NCI-H2029 (cell line): ENCODE measurements around the gene SULT1C4.
"Not testable (repeated sequence)": the region's sequence is repeated elsewhere in the genome, so short reads cannot be mapped to it uniquely, and the experiment has no call there.

Source experiments
- DNase-seq: peaks from one replicate; lab custom pipeline; 2025; lab: John Stamatoyannopoulos, UW

The SULT1C4 gene

DNA sequence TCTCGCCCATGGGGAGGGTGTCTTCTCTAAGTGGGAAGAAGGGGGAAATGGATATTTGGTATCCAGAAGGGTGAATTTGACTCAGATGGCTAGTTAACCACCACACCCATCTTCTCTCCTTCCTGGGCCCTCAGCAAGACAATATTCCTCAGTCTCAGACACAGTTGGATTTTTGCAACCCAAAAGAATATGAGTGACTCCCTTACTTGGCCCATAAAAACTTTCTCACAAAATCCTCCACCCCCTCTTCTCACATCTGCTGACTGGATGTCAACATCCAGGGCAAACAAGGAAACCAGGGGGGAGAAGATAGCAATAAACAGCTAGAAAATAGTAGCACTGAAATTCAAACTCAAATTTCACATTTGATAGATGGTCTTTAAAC is 35.9 kb downstream of the SULT1C4 start:
- no peak for DNase-seq

DNA sequence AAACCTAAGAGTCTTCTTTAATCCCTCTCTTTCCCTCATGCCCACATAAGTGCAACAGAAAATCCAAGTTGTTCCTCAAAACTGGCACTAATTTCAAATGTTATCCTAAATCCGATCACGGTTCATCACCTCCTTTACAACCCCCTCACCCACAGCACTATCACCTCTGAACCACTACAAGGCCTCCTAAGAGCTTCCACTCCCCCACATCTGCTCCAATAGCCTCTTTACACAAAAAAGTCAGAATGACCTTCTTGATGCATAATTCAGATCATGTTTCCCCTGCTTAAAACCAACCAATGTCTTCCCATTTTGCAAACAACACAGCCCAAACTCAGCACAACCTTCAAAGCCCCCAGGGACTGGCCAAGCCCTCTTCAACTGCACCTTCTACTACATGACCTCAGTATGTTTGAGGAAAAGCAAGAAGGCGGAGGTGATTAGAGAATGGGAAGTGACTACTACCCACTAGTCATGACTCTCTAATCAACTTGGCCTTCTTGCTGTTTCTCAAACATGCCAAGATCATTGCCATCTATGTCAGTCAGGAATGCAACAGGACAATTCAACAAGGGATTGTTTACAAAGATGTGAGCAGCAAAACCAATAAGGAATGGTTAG is 36.6 kb downstream of the SULT1C4 start:
- DNase-seq = no peak

DNA sequence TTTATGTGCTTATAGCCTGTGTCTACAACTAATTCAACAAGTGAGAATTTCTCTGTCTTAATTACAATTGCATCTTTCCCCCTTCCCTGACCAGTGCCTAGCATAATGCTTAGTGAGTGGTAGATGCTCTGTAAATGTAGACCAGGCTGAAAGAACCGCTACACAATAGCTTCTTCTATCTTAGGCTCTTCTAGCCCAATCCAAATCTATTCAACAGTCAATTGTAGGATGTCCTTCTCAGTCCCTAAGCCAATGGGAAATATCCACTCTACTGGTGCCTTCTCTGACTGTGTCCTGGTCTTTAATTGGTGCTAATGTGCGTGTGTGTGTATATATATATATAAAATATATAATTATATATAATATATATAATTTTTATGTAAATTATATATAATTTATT is 37.2 kb downstream of the SULT1C4 start:
- no peak for DNase-seq

DNA sequence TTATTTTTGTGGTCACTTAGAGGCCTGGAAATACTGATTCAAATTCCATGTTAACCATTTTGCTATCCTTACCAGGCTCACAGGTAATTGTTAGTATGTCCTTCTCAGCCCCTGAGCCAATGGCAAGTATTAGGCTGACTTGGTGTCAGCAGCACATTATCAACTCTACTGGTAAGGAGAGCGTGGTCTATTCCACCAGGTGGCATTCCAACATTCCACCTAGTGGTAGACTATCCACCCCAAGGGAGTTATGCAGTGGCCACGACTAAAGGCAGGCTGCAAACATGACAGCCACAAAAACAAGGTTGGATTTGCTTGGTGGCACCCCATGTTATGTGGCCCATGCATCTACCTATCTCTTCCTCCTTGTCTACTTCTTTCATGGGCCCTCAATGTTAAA is 39.5 kb downstream of the SULT1C4 start:
- no peak for DNase-seq

DNA sequence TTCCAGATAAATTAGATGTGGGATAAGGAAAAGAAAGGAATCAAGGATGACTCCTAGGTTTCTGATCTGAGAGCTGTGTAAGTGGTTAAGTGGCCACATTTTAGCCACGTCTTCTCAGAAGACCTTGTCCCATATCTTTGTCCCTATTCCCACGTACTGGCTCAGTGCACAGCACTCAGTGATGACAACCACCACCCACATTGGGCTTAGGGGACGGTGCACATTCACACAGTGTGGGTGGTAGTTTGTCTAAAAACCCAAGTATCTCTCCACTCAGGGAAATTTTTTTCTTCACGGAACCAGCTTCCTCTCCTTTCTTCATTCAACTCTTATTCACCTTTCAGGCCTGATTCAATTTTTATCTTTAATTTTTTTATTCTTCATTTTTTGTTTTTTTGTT is 40.7 kb downstream of the SULT1C4 start:
- no peak for DNase-seq

DNA sequence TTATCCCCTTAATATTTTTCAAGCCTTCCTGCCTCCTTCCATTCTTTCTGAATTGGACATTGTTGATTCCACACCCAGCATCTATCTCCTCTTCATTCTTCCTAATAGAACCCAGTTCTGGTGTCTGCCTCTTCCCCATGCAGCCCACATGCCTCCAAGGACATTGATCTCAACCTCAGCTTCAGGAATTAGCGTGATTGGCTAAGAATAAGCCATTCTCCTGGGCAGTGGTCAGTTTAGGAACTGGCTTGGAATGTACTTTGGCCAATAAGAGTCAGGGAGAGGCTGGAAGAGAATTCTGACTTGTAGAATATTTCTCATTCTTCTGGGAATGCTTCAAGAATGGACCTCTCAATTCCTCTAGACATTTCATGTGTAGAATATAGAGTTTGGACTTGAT is 45.3 kb downstream of the SULT1C4 start:
- DNase-seq = no peak

DNA sequence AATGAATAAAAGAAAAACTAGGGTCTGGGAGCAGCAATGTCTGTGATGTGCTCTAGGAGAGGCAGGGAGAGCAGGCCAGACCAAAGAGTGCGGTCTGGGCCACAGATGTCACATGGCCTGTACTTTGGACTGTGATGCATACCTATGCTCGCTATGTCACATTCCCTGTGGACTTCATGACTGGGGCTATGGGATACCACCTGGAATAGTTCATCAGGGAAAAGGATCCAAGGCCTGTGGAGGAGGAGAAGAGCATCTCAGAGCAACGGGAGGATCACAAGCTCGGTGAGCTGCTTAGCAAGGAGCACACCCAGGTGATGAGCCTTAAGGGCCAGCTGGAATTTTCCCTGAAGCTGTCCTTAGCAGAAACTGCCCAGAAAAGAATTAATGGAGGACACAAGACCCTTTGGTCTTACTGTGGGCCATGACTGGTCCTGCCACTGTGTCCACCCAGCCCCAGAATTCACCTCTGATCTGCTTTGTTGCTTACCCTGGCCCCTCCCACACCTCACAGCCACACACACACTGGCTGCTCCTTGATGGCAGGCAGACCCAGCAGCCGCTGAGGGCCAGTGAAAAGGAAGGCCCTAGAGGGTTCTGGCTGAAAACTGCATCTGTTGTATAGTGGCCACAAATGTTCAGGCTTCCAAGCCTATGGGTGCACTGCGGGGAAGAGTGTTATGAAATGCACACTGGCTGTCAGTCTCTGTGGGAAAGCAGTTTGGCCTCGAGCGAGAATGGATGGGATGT is 45.9 kb downstream of the SULT1C4 start:
- DNase-seq = no peak

DNA sequence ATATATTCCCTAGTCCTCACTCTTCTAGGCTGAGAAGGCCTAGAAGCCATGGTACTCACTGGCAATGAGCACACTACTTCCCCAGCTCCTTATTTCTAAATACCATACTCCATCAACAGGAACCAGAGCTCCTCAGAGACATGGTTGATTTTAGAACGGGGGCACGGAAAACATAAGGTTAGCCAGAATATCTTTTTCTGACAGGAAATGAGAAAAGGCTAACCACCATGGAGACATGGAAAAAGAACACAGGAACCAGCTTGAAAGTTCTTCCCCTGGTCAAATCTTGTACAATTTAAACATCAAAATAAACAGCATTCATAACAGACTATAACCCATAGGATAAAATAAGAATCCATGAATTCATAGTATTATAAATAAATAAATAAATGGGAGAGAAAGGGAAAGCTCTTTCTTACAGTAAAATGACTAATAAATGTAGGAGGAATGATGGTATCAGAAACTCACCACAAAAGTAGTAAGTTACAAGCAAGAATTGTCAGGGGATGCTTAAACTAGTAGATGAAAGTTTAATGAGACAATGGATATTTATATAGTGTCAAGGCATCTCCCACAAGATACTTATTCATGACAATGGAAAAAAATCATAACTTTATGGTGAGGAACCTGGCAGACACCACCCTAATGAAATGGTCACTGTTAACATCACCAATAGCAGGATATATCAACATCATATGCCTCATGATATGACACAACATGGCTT is 50.7 kb downstream of the SULT1C4 start:
- DNase-seq = no peak

DNA sequence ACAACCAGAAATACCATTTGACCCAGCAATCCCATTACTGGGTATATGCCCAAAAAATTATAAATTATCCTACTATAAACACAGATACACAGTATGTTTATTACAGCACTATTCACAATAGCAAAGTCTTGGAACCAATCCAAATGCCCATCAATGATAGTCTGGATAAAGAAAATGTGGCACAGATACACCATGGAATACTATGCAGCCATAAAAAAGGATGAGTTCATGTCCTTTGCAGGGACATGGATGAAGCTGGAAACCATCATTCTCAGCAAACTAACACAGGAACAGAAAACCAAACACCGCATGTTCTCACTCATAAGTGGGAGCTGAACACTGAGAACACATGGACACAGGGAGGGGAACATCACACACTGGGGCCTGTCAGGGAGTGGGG is 57.8 kb downstream of the SULT1C4 start:
- DNase-seq = not testable (repeated sequence)

DNA sequence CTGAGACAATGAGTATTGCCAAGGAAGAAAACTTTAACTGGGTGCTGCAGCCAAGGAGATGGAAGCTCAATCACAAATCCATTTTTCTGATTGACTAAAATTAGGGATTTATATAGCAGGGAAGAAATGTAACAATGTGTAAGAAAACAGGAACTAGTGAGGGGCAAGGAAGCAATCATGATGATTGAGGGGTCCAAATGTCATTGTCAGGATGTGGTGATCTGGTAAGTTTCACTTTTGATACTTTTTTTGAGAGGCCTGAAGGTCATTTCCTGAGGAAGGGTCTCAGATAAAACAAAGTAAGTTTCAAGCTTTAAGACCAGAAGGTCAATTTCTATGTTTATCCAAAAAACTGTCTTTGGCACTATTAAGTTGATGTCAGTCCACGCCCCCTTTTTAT is 59.2 kb downstream of the SULT1C4 start:
- no peak for DNase-seq
